ENCODE measurements around the gene BPGM.
A peak's percentile ranks its signal among the peaks of the same experiment; 100 is the strongest.

The BPGM gene

GRCh38 chr7:134627775-134628153 lies 18.9 kb upstream of the BPGM start:
- TF ChIP-seq Cebpa-rat (IDR thresholded peaks at IDR 0.05) = no peak
- Histone ChIP-seq H3K9me3 (replicated peaks in 1 of 11) (no peaks in the 10 kb centered on the region), H3K4me1 (no peaks in the 10 kb centered on the region), H3K27me3 (no peaks in the 10 kb centered on the region), H3K9ac (no peak overlapping the region), H3K36me3 (no peaks in the 10 kb centered on the region), H3K27ac (no peak overlapping the region), H3K4me3 (no peak overlapping the region), H4K20me1 (no peaks in the 10 kb centered on the region), H3K4me2 (no peak overlapping the region)

GRCh38 chr7:134629445-134629844 lies 17.2 kb upstream of the BPGM start:
- Histone ChIP-seq H3K9me3 (replicated peaks in 1 of 11) (no peaks in the 10 kb centered on the region), H3K4me3 (no peak overlapping the region), H3K9ac (no peak overlapping the region), H4K20me1 (no peaks in the 10 kb centered on the region), H3K4me2 (no peak overlapping the region), H3K27me3 (no peaks in the 10 kb centered on the region), H3K27ac (no peak overlapping the region), H3K4me1 (peaks cover 0 to 12% (median 7%) of the 10 kb centered on the region in 10 experiments; a peak in 14 of 20 replicates), H3K36me3 (no peaks in the 10 kb centered on the region)
- TF ChIP-seq Cebpa-rat (IDR thresholded peaks at IDR 0.05) = no peak

GRCh38 chr7:134630237-134630636 lies 16.4 kb upstream of the BPGM start:
- Histone ChIP-seq H3K27me3 (no peaks in the 10 kb centered on the region), H3K36me3 (no peaks in the 10 kb centered on the region), H3K4me3 (no peak overlapping the region), H3K27ac (no peak overlapping the region; a peak in 1 of 22 replicates), H4K20me1 (no peaks in the 10 kb centered on the region), H3K4me1 (peaks cover 0 to 12% (median 7%) of the 10 kb centered on the region in 10 experiments; a peak in 14 of 20 replicates), H3K4me2 (no peak overlapping the region), H3K9ac (no peak overlapping the region), H3K9me3 (replicated peaks in 1 of 11) (no peaks in the 10 kb centered on the region)
- TF ChIP-seq Cebpa-rat (IDR thresholded peaks at IDR 0.05) = no peak

GRCh38 chr7:134630893-134631292 lies 15.8 kb upstream of the BPGM start:
- no peaks in the 10 kb centered on the region for H3K36me3 ChIP-seq
- H3K4me1 ChIP-seq = peaks cover 0 to 12% (median 7%) of the 10 kb centered on the region in 10 experiments; a peak in 14 of 20 replicates
- no peaks in the 10 kb centered on the region for H3K9me3 ChIP-seq (replicated peaks in 1 of 11)
- no peaks in the 10 kb centered on the region for H4K20me1 ChIP-seq
- TF ChIP-seq Cebpa-rat (IDR thresholded peaks at IDR 0.05) = no peak
- no peaks in the 10 kb centered on the region for H3K27me3 ChIP-seq
- H3K4me2 ChIP-seq = no peak overlapping the region
- H3K27ac ChIP-seq = no peak overlapping the region
- H3K9ac ChIP-seq = no peak overlapping the region
- H3K4me3 ChIP-seq = no peak overlapping the region

- H3K27me3 ChIP-seq = no peaks in the 10 kb centered on the region
- H3K4me1 ChIP-seq = peaks cover 0 to 12% (median 7%) of the 10 kb centered on the region in 10 experiments; a peak in 14 of 20 replicates
- H3K4me2 ChIP-seq = no peak overlapping the region
- H3K9ac ChIP-seq = no peak overlapping the region
- no peaks in the 10 kb centered on the region for H3K36me3 ChIP-seq
- H3K4me3 ChIP-seq = no peak overlapping the region
- no peak overlapping the region for H3K27ac ChIP-seq
- H3K9me3 ChIP-seq (replicated peaks in 1 of 11) = no peaks in the 10 kb centered on the region
- H4K20me1 ChIP-seq = no peaks in the 10 kb centered on the region
- no peak for TF ChIP-seq Cebpa-rat (IDR thresholded peaks at IDR 0.05)
Observed at GRCh38 chr7:134632052-134632451, 14.6 kb upstream of the BPGM start.

GRCh38 chr7:134632937-134633540 lies 13.6 kb upstream of the BPGM start:
- peaks cover 0 to 12% (median 7%) of the 10 kb centered on the region in 10 experiments; a peak in 14 of 20 replicates for H3K4me1 ChIP-seq
- no peaks in the 10 kb centered on the region for H3K9me3 ChIP-seq (replicated peaks in 1 of 11)
- peak overlapping the region in 8 of 11 experiments; percentile 30 to 70 (median 45); a peak in 13 of 22 replicates for H3K4me2 ChIP-seq
- H4K20me1 ChIP-seq = no peaks in the 10 kb centered on the region
- H3K27me3 ChIP-seq = no peaks in the 10 kb centered on the region
- no peak for TF ChIP-seq Cebpa-rat (IDR thresholded peaks at IDR 0.05)
- H3K4me3 ChIP-seq = no peak overlapping the region
- no peaks in the 10 kb centered on the region for H3K36me3 ChIP-seq
- H3K27ac ChIP-seq = no peak overlapping the region
- no peak overlapping the region for H3K9ac ChIP-seq

GRCh38 chr7:134636008-134636449 lies 10.6 kb upstream of the BPGM start:
- no peak for TF ChIP-seq Cebpa-rat (IDR thresholded peaks at IDR 0.05)
- H3K27me3 ChIP-seq = no peaks in the 10 kb centered on the region
- H3K36me3 ChIP-seq = no peaks in the 10 kb centered on the region
- H4K20me1 ChIP-seq = no peaks in the 10 kb centered on the region
- H3K4me3 ChIP-seq = no peak overlapping the region
- no peak overlapping the region for H3K4me2 ChIP-seq
- H3K9me3 ChIP-seq (replicated peaks in 1 of 11) = no peaks in the 10 kb centered on the region
- peaks cover 0 to 12% (median 7%) of the 10 kb centered on the region in 10 experiments; a peak in 14 of 20 replicates for H3K4me1 ChIP-seq
- H3K9ac ChIP-seq = no peak overlapping the region
- H3K27ac ChIP-seq = no peak overlapping the region

GRCh38 chr7:134637441-134637840 lies 9.2 kb upstream of the BPGM start:
- Histone ChIP-seq H3K36me3 (no peaks in the 10 kb centered on the region), H3K4me2 (no peak overlapping the region), H3K9ac (no peak overlapping the region), H3K27me3 (no peaks in the 10 kb centered on the region), H3K9me3 (replicated peaks in 1 of 11) (peaks cover 9 to 13% (median 11%) of the 10 kb centered on the region in 11 experiments; a peak in 20 of 22 replicates), H4K20me1 (no peaks in the 10 kb centered on the region), H3K4me1 (peaks cover 0 to 12% (median 7%) of the 10 kb centered on the region in 10 experiments; a peak in 14 of 20 replicates), H3K4me3 (no peak overlapping the region), H3K27ac (no peak overlapping the region)
- no peak for TF ChIP-seq Cebpa-rat (IDR thresholded peaks at IDR 0.05)

- no peak overlapping the region for H3K4me3 ChIP-seq
- H3K4me1 ChIP-seq = peaks cover 0 to 11% (median 7%) of the 10 kb centered on the region in 10 experiments; a peak in 14 of 20 replicates
- H3K36me3 ChIP-seq = no peaks in the 10 kb centered on the region
- H3K9me3 ChIP-seq (replicated peaks in 1 of 11) = peaks cover 9 to 14% (median 12%) of the 10 kb centered on the region in 11 experiments; a peak in 20 of 22 replicates
- no peak overlapping the region for H3K9ac ChIP-seq
- TF ChIP-seq Cebpa-rat (IDR thresholded peaks at IDR 0.05) = no peak
- H4K20me1 ChIP-seq = no peaks in the 10 kb centered on the region
- H3K4me2 ChIP-seq = no peak overlapping the region
- no peaks in the 10 kb centered on the region for H3K27me3 ChIP-seq
- no peak overlapping the region for H3K27ac ChIP-seq
Observed at GRCh38 chr7:134637934-134638719, 8.5 kb upstream of the BPGM start.
